GM19372 (cell line): ENCODE data around the gene ACVR2B.

Experiments
- ATAC-seq: cut with Tn5 transposase; IDR thresholded peaks from one replicate; pipeline ENCODE4 v1.9.1; 2021; ENCODE audit warnings: mild to moderate bottlenecking, low read depth, moderate library complexity; ENCODE audit not compliant: unreplicated experiment

Gene ACVR2B

GRCh38 chr3:38480093-38480445 lies 26.4 kb downstream of the ACVR2B start:
- no peak for ATAC-seq

- no peak for ATAC-seq
These were observed 27.2 kb downstream of the ACVR2B start for GRCh38 chr3:38480930-38481329.

GRCh38 chr3:38482951-38483350 lies 29.3 kb downstream of the ACVR2B start:
- ATAC-seq, result no peak

GRCh38 chr3:38487323-38487722 lies 33.6 kb downstream of the ACVR2B start:
- ATAC-seq, result peak; percentile 95

- no peak for ATAC-seq
These were observed 35.3 kb downstream of the ACVR2B start for GRCh38 chr3:38488949-38489348.

DNA sequence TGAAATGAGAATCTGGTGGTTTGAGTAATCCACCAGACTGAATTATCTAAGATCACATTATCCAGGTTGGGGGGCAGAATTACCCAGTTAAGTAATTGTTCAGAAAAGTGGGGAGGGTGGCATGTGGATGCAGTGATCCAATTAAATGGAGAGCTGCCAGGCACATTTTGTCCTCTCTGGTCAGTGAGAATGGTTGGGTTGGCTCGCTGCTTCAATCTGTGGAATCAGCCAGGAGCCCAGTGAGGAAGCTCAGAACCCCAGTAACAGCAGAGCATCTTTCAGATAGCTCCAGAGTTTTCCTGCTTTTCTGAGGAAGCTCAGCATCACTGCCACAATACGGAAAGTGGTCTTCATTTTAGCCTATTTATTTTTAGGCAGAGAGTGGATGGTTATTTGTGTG lies 36.1 kb downstream of the ACVR2B start:
- ATAC-seq, result no peak

DNA sequence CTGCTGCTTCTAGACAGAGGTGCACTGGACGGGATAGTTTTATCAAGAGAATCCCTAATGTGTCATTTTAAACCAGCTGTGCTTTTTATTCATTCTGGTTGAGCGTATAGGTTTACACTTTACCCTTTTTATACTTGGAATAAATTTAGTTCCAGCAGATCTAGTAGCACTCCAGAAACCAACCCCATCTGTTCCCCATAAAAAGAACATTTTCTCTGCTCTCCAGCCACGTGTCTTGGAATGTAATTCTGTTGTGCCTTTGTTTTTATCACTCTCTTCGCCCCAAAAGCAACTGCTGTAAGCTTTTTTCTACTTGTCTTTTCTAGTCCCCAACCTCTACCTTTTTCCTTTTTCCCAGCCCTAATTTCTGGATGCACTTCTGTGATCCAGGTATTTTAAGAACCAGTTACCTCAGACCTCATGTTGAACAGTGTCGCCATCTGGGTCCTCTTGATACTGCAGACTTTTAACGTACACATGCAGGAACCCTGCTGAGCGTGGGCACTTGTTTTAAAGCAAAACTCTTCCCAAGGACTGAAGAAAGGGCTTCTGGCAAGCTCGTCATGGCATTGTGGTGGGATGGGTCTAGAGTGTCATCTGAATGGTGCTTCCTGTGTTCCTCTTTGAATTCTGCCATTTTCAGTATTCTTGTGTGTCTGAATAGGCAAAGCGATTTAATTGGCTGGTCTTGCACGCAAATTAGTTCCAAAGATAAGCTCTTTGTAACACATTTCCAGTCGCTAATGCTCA lies 36.8 kb downstream of the ACVR2B start:
- no peak for ATAC-seq

GRCh38 chr3:38491215-38491614 lies 37.5 kb downstream of the ACVR2B start:
- ATAC-seq, result no peak

DNA sequence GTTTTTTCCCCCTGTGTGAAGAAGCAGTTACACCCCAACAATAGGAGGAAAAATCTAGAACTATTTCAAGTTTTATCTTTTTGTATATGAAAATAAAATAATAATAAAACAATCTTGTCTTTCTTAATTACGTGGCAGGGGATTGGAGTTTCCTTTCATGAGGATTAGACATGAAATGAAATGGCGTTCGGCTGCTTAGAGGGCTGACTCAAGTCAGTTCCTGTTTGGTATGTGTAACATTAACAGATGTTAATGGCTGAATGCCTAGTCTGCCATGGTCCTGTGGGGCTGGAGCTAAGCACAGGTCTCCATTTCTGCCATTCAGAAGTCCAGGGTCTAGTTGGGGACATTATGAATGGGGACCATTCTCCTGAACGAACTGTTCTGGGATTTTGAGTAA lies 39.3 kb downstream of the ACVR2B start:
- no peak for ATAC-seq

DNA sequence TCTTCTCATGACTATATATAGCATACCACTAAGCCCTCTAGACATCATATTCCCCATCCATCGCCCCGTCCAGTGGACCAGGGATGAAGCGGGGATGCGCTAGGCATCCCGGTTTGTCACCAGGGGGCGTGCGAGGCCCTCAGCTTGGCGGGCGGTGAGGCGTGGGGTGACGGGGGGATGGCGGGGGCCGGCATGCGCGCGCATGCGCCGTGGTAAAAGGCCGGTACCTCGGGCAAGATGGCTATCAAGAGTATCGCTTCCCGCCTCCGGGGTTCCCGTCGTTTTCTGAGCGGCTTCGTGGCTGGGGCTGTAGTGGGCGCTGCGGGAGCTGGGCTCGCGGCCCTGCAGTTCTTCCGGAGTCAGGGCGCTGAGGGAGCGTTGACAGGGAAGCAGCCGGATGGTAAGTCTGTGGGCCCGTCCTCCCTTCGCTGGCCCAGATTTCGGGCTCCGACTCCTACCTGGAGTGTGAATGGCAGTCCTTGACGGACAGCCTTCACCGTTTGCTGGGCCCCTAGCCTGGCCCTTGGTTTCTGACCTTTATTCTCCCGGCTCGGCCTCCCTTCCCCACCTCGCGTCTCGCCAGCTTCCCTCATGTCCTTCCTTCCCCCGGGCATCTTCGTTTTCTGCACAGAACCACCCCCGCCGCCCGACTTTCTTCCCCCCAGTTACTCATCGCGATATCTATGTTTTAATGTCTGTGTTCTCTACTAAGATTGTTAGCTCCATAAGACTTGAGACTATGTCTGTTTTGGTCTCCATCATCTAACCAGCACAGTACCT lies 42.6 kb downstream of the ACVR2B start, which contains the start of gene EXOG:
TSS of gene EXOG (plus strand) at position 210 of the 780 bp plus-strand sequence. CDS start at position 238, 28 bp downstream.
- peak; percentile 84 for ATAC-seq

DNA sequence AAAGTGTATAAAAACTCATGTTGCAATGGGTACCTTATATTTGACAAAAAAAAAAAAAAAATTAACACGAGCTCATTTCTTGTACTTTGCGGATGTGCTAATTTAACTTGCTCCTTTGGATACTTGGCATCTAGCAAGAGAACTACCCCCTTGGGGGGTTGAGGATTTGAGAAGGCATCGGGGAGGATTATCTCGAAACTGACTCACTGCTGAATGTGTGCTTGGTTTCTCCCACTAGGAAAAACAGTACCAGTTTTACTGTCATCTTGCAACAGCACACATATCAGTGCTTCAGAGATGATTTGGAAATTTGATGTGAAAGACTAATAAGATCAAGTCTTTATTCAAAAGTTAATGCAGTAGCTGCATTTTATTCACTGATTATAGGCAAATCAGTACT lies 43.3 kb downstream of the ACVR2B start:
- no peak for ATAC-seq

GRCh38 chr3:38500688-38501417 lies 47.2 kb downstream of the ACVR2B start:
- no peak for ATAC-seq

GRCh38 chr3:38507120-38507519 lies 53.4 kb downstream of the ACVR2B start:
- peak; percentile 96 for ATAC-seq

DNA sequence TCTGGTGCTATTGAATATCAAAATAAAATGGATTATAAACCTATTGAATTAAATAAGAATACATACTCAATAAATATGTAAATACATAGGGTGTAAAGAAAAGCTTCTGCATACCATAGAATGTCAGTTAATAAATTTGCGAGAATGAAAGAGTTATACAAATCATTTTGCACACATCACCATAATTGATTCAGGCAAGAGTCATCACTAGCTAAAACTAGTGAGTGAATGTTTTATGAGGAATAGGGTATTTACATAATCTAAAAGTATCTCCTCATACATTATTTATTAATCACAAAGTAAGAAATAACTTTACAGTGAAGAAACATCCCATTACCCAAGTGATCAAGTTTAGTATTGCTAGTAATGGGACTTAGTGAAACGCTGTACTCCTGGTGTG lies 56.0 kb downstream of the ACVR2B start:
- ATAC-seq, result no peak

DNA sequence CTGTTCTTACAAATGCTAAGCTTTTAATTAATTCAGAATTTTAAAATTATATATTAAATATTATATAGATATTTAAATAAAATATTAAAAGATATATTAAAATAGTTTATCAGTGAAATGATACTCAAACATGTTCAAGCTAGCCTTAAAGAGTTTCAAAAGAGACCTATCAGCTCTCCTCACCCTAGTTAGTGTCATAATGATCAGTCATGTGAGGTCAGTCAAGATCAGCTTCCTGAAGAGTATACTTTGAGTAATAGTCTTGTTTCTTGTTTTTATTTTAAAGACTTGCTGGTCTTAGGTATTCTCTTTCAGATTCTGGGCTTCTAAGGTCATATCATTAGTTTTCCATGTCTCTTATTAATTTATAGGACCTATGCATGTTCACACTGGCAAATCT lies 56.9 kb downstream of the ACVR2B start:
- no peak for ATAC-seq

DNA sequence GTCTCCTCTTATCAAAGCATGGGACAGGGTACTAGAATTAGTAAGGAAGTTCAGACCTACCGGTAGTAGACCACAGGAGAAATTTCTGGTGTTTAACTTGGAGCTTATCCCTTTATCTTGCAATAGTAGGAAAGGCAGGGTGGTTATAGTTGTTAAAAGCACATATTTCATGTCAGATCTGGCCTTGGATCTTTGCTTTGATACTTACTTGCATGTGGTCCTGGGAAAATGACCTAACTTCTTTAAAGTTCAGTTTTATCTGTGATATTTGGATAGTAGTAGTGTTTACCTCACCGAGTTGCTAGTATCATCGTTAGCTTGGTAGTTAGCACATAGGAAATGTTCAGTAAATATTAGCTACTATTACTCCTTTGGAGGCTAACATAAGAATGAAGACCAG lies 57.9 kb downstream of the ACVR2B start:
- no peak for ATAC-seq

GRCh38 chr3:38515367-38515766 lies 61.7 kb downstream of the ACVR2B start:
- no peak for ATAC-seq

GRCh38 chr3:38516669-38517068 lies 63.0 kb downstream of the ACVR2B start:
- no peak for ATAC-seq

DNA sequence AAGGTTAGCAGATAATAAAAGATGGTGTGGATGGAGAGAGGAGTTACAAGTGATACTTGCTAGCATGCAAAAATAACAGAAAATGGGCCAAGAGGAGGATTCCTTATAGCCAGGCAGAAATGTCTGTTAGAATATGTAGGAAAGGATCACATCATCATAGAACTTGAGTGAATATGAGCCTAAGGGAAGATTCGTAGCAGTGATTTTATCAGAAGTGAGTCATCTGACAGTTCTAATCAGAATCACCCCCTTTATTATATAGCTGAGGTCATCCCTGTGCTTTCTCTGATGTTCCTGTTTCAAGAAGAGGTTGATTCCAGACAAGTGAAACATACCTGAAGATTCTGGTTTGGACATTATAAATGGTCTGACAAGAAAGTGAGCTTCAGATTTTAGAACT lies 65.3 kb downstream of the ACVR2B start:
- ATAC-seq, result no peak

- no peak for ATAC-seq
These were observed 66.0 kb downstream of the ACVR2B start for GRCh38 chr3:38519651-38520050.

DNA sequence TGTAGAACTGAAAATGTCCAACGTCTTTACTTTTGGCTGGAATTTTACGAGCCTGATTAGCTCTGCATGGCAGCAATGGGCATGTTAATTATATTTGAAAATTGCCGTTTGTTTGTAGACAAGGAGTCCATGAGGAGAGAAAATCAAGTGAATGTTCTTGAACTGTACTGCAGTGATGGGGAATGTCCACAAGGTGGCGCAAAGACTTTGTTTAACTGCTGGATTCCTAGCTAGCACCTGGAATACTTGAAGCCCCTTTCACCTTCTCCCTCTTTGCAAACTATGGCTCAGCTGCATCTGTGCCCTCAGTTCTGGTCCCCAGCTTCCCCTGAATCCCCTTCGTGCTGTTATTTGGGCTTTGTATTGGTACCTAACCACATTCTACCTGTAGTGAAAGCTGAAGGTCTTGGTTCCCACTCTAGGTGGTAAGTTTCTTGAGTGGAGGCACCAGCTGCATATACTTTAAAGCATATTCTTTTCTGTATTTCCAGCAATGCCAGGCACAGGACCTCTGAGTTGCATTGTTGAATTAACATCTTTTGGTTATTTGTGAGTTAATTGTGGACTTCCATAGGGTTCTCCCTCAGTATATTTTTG lies 67.8 kb downstream of the ACVR2B start:
- ATAC-seq, result no peak
